ENCODE measurements around the gene DNM3.
A peak's percentile ranks its signal among the peaks of the same experiment; 100 is the strongest.

The DNM3 gene

GRCh38 chr1:172002725-172003345 is 161.5 kb downstream of the DNM3 start:
- FAIRE-seq = peak; percentile 95
- no peak for DNase-seq (ENCODE audit: insufficient read length, low spot score)
- TF ChIP-seq CTCF (IDR thresholded peaks at IDR 0.05; ENCODE audit: insufficient read depth, missing control alignments) = peak; percentile 84

GRCh38 chr1:172003766-172004530 is 162.7 kb downstream of the DNM3 start:
- FAIRE-seq (no peak), DNase-seq (ENCODE audit: insufficient read length, low spot score) (no peak)
- TF ChIP-seq CTCF (IDR thresholded peaks at IDR 0.05; ENCODE audit: insufficient read depth, missing control alignments) = no peak

DNA sequence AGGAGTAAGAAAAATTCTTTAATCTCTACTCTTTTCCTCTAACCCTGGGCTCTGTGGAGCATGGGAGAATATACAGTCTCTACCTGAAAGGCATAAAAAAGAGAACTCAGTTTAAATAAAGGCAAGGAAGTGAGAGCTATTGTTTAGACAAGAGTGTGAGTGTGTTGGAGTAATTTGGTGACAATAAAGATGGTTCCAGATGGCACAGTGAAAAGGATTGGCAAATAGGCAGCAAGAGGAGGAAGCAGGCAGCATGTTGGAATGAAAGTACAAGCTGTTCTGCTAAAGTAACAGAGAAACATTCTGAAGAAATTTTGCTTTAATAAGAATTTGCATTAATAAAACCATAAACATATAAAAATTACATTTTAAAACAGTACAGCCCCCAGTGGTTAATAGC is 163.4 kb downstream of the DNM3 start:
- FAIRE-seq = no peak
- no peak for DNase-seq (ENCODE audit: insufficient read length, low spot score)
- TF ChIP-seq CTCF (IDR thresholded peaks at IDR 0.05; ENCODE audit: insufficient read depth, missing control alignments) = no peak

DNA sequence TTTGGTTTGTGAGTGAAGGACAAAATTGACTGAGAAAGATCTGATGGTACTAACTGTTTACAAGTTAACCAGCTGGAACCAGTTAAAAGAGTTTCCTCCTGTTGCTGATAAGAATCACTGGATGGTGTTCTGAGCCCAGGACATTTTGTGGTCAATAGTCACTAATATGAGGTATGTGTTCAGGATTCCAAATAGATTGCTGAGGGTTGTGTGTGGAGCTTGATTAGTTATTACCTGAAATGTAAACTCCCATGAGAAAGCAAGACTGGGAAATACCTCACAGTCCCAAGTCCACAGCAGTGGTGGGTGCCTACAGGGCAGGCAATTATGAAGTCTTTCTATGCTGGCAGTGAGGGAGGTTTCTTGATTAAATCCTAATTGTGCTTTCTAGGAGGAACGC is 164.6 kb downstream of the DNM3 start:
- FAIRE-seq (no peak), DNase-seq (ENCODE audit: insufficient read length, low spot score) (no peak)
- TF ChIP-seq CTCF (IDR thresholded peaks at IDR 0.05; ENCODE audit: insufficient read depth, missing control alignments) = no peak

- DNase-seq (ENCODE audit: insufficient read length, low spot score) (no peak), FAIRE-seq (no peak)
- TF ChIP-seq CTCF (IDR thresholded peaks at IDR 0.05; ENCODE audit: insufficient read depth, missing control alignments) = no peak
Measured at GRCh38 chr1:172006660-172007059, 165.4 kb downstream of the DNM3 start.

DNA sequence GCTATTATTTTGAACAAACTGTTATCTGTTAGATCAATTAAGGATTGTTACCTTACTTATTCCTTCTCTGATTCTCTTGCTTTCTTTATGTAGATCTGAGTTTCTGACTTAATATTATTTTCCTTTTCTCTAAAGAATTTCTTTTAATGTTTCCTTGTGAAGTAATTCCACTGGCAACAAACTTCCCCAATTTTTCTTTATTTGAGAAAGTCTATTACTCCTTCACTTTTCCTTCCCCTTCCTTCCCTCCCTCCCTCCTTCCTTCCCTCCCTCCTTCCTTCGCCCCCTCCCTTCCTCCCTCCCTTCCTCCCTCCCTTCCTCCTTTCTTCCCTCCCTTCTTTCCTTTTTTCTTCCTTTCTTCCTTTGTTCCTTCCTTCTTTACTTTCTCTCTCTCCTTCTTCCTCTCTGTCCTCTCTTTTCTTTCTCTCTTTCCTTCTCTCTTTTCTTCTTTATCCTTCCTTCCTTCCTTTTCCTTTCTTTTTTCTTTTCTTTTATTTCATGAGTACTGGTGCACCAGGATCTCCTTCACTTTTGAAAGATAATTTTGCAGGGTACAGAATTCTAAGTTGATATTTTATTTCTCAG is 177.5 kb downstream of the DNM3 start:
- TF ChIP-seq CTCF (IDR thresholded peaks at IDR 0.05; ENCODE audit: insufficient read depth, missing control alignments) = no peak
- DNase-seq (ENCODE audit: insufficient read length, low spot score) (no peak), FAIRE-seq (no peak)

DNA sequence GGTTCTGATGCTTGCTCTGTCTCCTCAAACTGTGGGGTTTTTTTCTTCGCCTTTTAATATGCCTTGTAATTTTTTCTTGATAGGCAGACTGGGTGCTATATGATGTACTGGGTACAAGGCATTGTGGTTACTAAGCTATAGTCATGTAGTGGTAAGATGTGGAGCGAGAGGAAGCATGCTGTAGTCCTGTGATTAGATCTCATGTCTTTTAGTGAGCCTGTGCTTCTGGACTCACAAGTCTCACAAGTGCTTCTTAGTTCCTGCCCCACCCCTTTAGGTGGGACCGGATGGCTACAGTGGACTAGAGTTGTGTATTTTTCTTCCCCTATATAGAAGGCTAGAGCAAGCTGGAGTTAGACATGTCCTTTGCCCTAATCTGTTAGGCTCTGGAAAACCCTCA is 178.7 kb downstream of the DNM3 start:
- no peak for FAIRE-seq
- TF ChIP-seq CTCF (IDR thresholded peaks at IDR 0.05; ENCODE audit: insufficient read depth, missing control alignments) = no peak

More for the DNA sequence above, 178.7 kb downstream of the DNM3 start:
- no peak for DNase-seq (ENCODE audit: insufficient read length, low spot score)

All from D721Med (cell line).